Measurements from ENCODE around the gene PRKCSH.
A peak's percentile ranks its signal among the peaks of the same experiment; 100 is the strongest.

The PRKCSH gene

GRCh38 chr19:11420429-11421370 lies 14.7 kb upstream of the PRKCSH start:
- peak overlapping the region; percentile 81 for H2BK15ac ChIP-seq (ENCODE audit: low read length)
- WGBS, 2 donors (ENCODE audit: extremely low coverage in 2 of 2, insufficient read length in 2 of 2, insufficient replicate concordance in 1 of 2): no CpG with 5 or more reads among the region's 46 CpGs
- H4K8ac ChIP-seq (ENCODE audit: low read depth, low read length): no peak overlapping the region
- peak overlapping the region; percentile 87 for H2BK5ac ChIP-seq (ENCODE audit: low read length)
- no peak for DNase-seq (ENCODE audit: low spot score)
- H3K4me3 ChIP-seq (ENCODE audit: low read length in 2 of 2): peak overlapping the region in 1 of 2 donors; percentile 26
- peak overlapping the region; percentile 45 for H3K4me2 ChIP-seq (ENCODE audit: insufficient read depth, low read length, poor library complexity, severe bottlenecking)
- no peak overlapping the region for H3K27ac ChIP-seq (replicated peaks; ENCODE audit: low read length)
- peak overlapping the region; percentile 75 for H2AK5ac ChIP-seq (ENCODE audit: low read depth, low read length)
- H2BK120ac ChIP-seq (ENCODE audit: low read depth, low read length): no peak overlapping the region
- peaks cover 44 to 75% (median 73%) of the 10 kb centered on the region in 3 experiments for H3K27me3 ChIP-seq (ENCODE audit: control insufficient read depth in 3 of 3, insufficient read depth in 3 of 3, low read depth in 1 of 3, low read length in 3 of 3)
- no peak overlapping the region for H3K4ac ChIP-seq (ENCODE audit: low read length)
- H3K18ac ChIP-seq (ENCODE audit: low read length): peak overlapping the region; percentile 90
- peaks cover 13 to 16% of the 10 kb centered on the region in 2 donors for H3K4me1 ChIP-seq (ENCODE audit: control insufficient read depth in 2 of 2, insufficient read depth in 1 of 2, low read depth in 1 of 2, low read length in 2 of 2)
- peak overlapping the region; percentile 21 for H3K14ac ChIP-seq (ENCODE audit: low read length)
- H3K9ac ChIP-seq (ENCODE audit: low read depth, low read length, poor library complexity): peak overlapping the region; percentile 72
- H3K79me1 ChIP-seq (ENCODE audit: low read depth, low read length): no peaks in the 10 kb centered on the region
- no peaks in the 10 kb centered on the region for H3K36me3 ChIP-seq (replicated peaks in 1 of 2; ENCODE audit: control insufficient read depth in 2 of 2, insufficient read depth in 2 of 2, low read length in 2 of 2)
- H2AFZ ChIP-seq (ENCODE audit: low read length): peak overlapping the region; percentile 88
- peaks cover 13 to 14% of the 10 kb centered on the region in 2 donors for H3K9me3 ChIP-seq (replicated peaks in 1 of 2; ENCODE audit: control insufficient read depth in 2 of 2, insufficient read depth in 1 of 2, low read depth in 1 of 2, low read length in 2 of 2)
- no peak overlapping the region for H4K91ac ChIP-seq (ENCODE audit: low read depth, low read length, poor library complexity)
- H3K23ac ChIP-seq (ENCODE audit: low read depth, low read length, poor library complexity): peak overlapping the region; percentile 86
- no peak overlapping the region for H2BK12ac ChIP-seq (ENCODE audit: low read length)

- WGBS, 2 donors (ENCODE audit: extremely low coverage in 2 of 2, insufficient read length in 2 of 2, insufficient replicate concordance in 1 of 2): no CpG with 5 or more reads among the region's 36 CpGs
- H2BK15ac ChIP-seq (ENCODE audit: low read length): no peak overlapping the region
- peaks cover 13 to 16% of the 10 kb centered on the region in 2 donors for H3K4me1 ChIP-seq (ENCODE audit: control insufficient read depth in 2 of 2, insufficient read depth in 1 of 2, low read depth in 1 of 2, low read length in 2 of 2)
- H4K8ac ChIP-seq (ENCODE audit: low read depth, low read length): no peak overlapping the region
- no peak overlapping the region for H2BK120ac ChIP-seq (ENCODE audit: low read depth, low read length)
- H4K91ac ChIP-seq (ENCODE audit: low read depth, low read length, poor library complexity): no peak overlapping the region
- no peak overlapping the region for H3K4me3 ChIP-seq (ENCODE audit: low read length in 2 of 2)
- H2BK12ac ChIP-seq (ENCODE audit: low read length): peak overlapping the region; percentile 73
- no peak overlapping the region for H3K4me2 ChIP-seq (ENCODE audit: insufficient read depth, low read length, poor library complexity, severe bottlenecking)
- H3K18ac ChIP-seq (ENCODE audit: low read length): peak overlapping the region; percentile 90
- peak overlapping the region; percentile 37 for H3K9ac ChIP-seq (ENCODE audit: low read depth, low read length, poor library complexity)
- peaks cover 13 to 14% of the 10 kb centered on the region in 2 donors for H3K9me3 ChIP-seq (replicated peaks in 1 of 2; ENCODE audit: control insufficient read depth in 2 of 2, insufficient read depth in 1 of 2, low read depth in 1 of 2, low read length in 2 of 2)
- peaks cover 44 to 75% (median 73%) of the 10 kb centered on the region in 3 experiments for H3K27me3 ChIP-seq (ENCODE audit: control insufficient read depth in 3 of 3, insufficient read depth in 3 of 3, low read depth in 1 of 3, low read length in 3 of 3)
- peak overlapping the region; percentile 75 for H2AK5ac ChIP-seq (ENCODE audit: low read depth, low read length)
- H3K27ac ChIP-seq (replicated peaks; ENCODE audit: low read length): no peak overlapping the region
- peak overlapping the region; percentile 37 for H3K4ac ChIP-seq (ENCODE audit: low read length)
- peak overlapping the region; percentile 88 for H2AFZ ChIP-seq (ENCODE audit: low read length)
- DNase-seq (ENCODE audit: low spot score): no peak
- peak overlapping the region; percentile 82 for H3K14ac ChIP-seq (ENCODE audit: low read length)
- no peaks in the 10 kb centered on the region for H3K36me3 ChIP-seq (replicated peaks in 1 of 2; ENCODE audit: control insufficient read depth in 2 of 2, insufficient read depth in 2 of 2, low read length in 2 of 2)
- no peaks in the 10 kb centered on the region for H3K79me1 ChIP-seq (ENCODE audit: low read depth, low read length)
- peak overlapping the region; percentile 86 for H3K23ac ChIP-seq (ENCODE audit: low read depth, low read length, poor library complexity)
- H2BK5ac ChIP-seq (ENCODE audit: low read length): peak overlapping the region; percentile 87
Observed at GRCh38 chr19:11421371-11422098, 13.9 kb upstream of the PRKCSH start.

GRCh38 chr19:11422163-11423065 lies 13.0 kb upstream of the PRKCSH start:
- Histone ChIP-seq H3K79me1 (ENCODE audit: low read depth, low read length) (no peaks in the 10 kb centered on the region), H2AK5ac (ENCODE audit: low read depth, low read length) (peak overlapping the region; percentile 75), H3K9me3 (replicated peaks in 1 of 2; ENCODE audit: control insufficient read depth in 2 of 2, insufficient read depth in 1 of 2, low read depth in 1 of 2, low read length in 2 of 2) (peaks cover 13% of the 10 kb centered on the region in 2 donors), H3K18ac (ENCODE audit: low read length) (peak overlapping the region; percentile 90), H3K36me3 (replicated peaks in 1 of 2; ENCODE audit: control insufficient read depth in 2 of 2, insufficient read depth in 2 of 2, low read length in 2 of 2) (no peaks in the 10 kb centered on the region), H4K8ac (ENCODE audit: low read depth, low read length) (no peak overlapping the region), H2AFZ (ENCODE audit: low read length) (peak overlapping the region; percentile 71), H3K27ac (replicated peaks; ENCODE audit: low read length) (no peak overlapping the region), H3K4me1 (ENCODE audit: control insufficient read depth in 2 of 2, insufficient read depth in 1 of 2, low read depth in 1 of 2, low read length in 2 of 2) (peaks cover 13 to 16% of the 10 kb centered on the region in 2 donors), H3K4ac (ENCODE audit: low read length) (no peak overlapping the region), H4K91ac (ENCODE audit: low read depth, low read length, poor library complexity) (no peak overlapping the region), H3K23ac (ENCODE audit: low read depth, low read length, poor library complexity) (peak overlapping the region; percentile 65), H3K14ac (ENCODE audit: low read length) (no peak overlapping the region), H3K27me3 (ENCODE audit: control insufficient read depth in 3 of 3, insufficient read depth in 3 of 3, low read depth in 1 of 3, low read length in 3 of 3) (peaks cover 44 to 68% (median 64%) of the 10 kb centered on the region in 3 experiments), H3K4me2 (ENCODE audit: insufficient read depth, low read length, poor library complexity, severe bottlenecking) (peak overlapping the region; percentile 39), H2BK120ac (ENCODE audit: low read depth, low read length) (no peak overlapping the region), H2BK12ac (ENCODE audit: low read length) (peak overlapping the region; percentile 58), H3K9ac (ENCODE audit: low read depth, low read length, poor library complexity) (peak overlapping the region; percentile 77), H3K4me3 (ENCODE audit: low read length in 2 of 2) (no peak overlapping the region), H2BK5ac (ENCODE audit: low read length) (peak overlapping the region; percentile 39), H2BK15ac (ENCODE audit: low read length) (no peak overlapping the region)
- DNase-seq (ENCODE audit: low spot score): peak; percentile 17
- no CpG with 5 or more reads among the region's 56 CpGs for WGBS, 2 donors (ENCODE audit: extremely low coverage in 2 of 2, insufficient read length in 2 of 2, insufficient replicate concordance in 1 of 2)
